Caco-2 (cell line): ENCODE measurements around the gene UBE2V1. TPM values are rescaled to one million over a fixed set of nuclear protein-coding genes. Genes with fewer than 3 reads are reported as not detected.
"Not testable (repeated sequence)": the region's sequence is repeated elsewhere in the genome, so short reads cannot be mapped to it uniquely, and the experiment has no call there.

Experiments
- Bru-seq: library from RNA; stranded (reverse); fragments of 400-500 nt; gene quantifications from one replicate; lab custom pipeline; 2021; lab: Mats Ljungman, UMichigan
- BruChase-seq, 2 experiments: library from RNA; stranded (reverse); fragments of 400-500 nt; gene quantifications; one replicate each; lab custom pipeline; 2021; lab: Mats Ljungman, UMichigan
- BruUV-seq: library from RNA; stranded (reverse); fragments of 400-500 nt; replicated peaks from 2 replicates; lab custom pipeline; 2021; lab: Mats Ljungman, UMichigan
- CTCF ChIA-PET: fragments of 300-600 bp; sonication (Branson Sonifier 250); formaldehyde crosslinking; loops from one replicate; lab custom pipeline; 2022; ENCODE audit warnings: antibody characterized with exemption; lab: Charles Lee
- POLR2A ChIA-PET: fragments of 300-600 bp; sonication (Branson Sonifier 250); formaldehyde crosslinking; loops from one replicate; lab custom pipeline; 2022; ENCODE audit warnings: antibody characterized with exemption; lab: Charles Lee
- DNase-seq, 2 experiments: peaks; one replicate each; pipeline versions ENCODE4 v3.0.0 to v3.0.0-alpha.2; 2020 to 2022
- H3K27me3 ChIP-seq: replicated peaks from 2 replicates; pipeline ENCODE4 v1.6.0; 2011; ENCODE audit warnings: low read length; ENCODE audit not compliant: control insufficient read depth, insufficient read depth
- H3K36me3 ChIP-seq: 2 replicates; pipeline ENCODE4 v1.5.1; 2011; ENCODE audit warnings: low read length; ENCODE audit not compliant: control insufficient read depth, insufficient read depth
- H3K4me1 ChIP-seq: fragments of 250-450 bp; sonication (Bioruptor Pico); 2 replicates; pipeline ENCODE4 v1.5.1; 2020; ENCODE audit warnings: mild to moderate bottlenecking
- H3K4me3 ChIP-seq: 2 replicates; pipeline ENCODE4 v1.5.1; 2011; ENCODE audit warnings: low read depth, mild to moderate bottlenecking, control low read depth, low read length
- H3K9me3 ChIP-seq: fragments of 250-450 bp; sonication (Bioruptor Pico); 2 replicates; pipeline ENCODE4 v1.5.1; 2020; ENCODE audit warnings: mild to moderate bottlenecking, moderate library complexity
- H3K27ac Mint-ChIP-seq: one replicate; pipeline ENCODE4 v1.8.0; 2022; ENCODE audit warnings: mixed read lengths; ENCODE audit not compliant: unreplicated experiment
- H3K27me3 Mint-ChIP-seq: one replicate; pipeline ENCODE4 v1.8.0; 2022; ENCODE audit warnings: mixed read lengths; ENCODE audit not compliant: insufficient read depth, unreplicated experiment
- H3K36me3 Mint-ChIP-seq: one replicate; pipeline ENCODE4 v1.8.0; 2022; ENCODE audit warnings: mild to moderate bottlenecking, mixed read lengths; ENCODE audit not compliant: insufficient read depth, unreplicated experiment
- H3K4me1 Mint-ChIP-seq: one replicate; pipeline ENCODE4 v1.8.0; 2022; ENCODE audit warnings: low read depth, mixed read lengths; ENCODE audit not compliant: unreplicated experiment
- H3K4me3 Mint-ChIP-seq: one replicate; pipeline ENCODE4 v1.8.0; 2022; ENCODE audit warnings: mild to moderate bottlenecking, moderate library complexity, mixed read lengths; ENCODE audit not compliant: unreplicated experiment
- H3K9me3 Mint-ChIP-seq: one replicate; pipeline ENCODE4 v1.8.0; 2022; ENCODE audit warnings: mixed read lengths; ENCODE audit not compliant: unreplicated experiment
- CTCF ChIP-seq, 2 experiments: fragments of 200-600 bp in 1 of 2; IDR thresholded peaks; 1 replicate in 1 of 2; 2 replicates in 1 of 2; pipeline versions ENCODE4 v1.5.1 to v1.8.0; 2011 to 2022; ENCODE audit warnings: antibody characterized with exemption in 1 of 2, control low read depth in 1 of 2, inconsistent platforms in 1 of 2, low read depth in 1 of 2, low read length in 1 of 2, mild to moderate bottlenecking in 1 of 2, moderate library complexity in 1 of 2; ENCODE audit not compliant: insufficient read depth in 1 of 2, severe bottlenecking in 1 of 2, unreplicated experiment in 1 of 2
- intact Hi-C: fragments of 100-400 bp; cut with micrococcal nuclease; formaldehyde crosslinking; loops from one replicate; pipeline ENCODE4 v1.10.0; 2022; ENCODE audit not compliant: unreplicated experiment
- long read RNA-seq: library from polyadenylated mRNA; stranded (forward); transcript quantifications from one replicate; pipeline ENCODE4 v2.0.0, GENCODE V29; 2022
- total RNA-seq: library from RNA; stranded (reverse); gene quantifications from 2 replicates; pipeline ENCODE4 v1.2.3, GENCODE V29; 2022

The UBE2V1 gene
- total RNA-seq (485 and 509 TPM in 2 replicates), Bru-seq, nascent RNA (percentile 97 among the genes with signal in this experiment), BruChase-seq, experiment 1, labeled RNA remaining after a 2-hour chase (percentile 97 among the genes with signal in this experiment), BruChase-seq, experiment 2, labeled RNA remaining after a 6-hour chase (percentile 98 among the genes with signal in this experiment)
- long read RNA-seq, transcript UBE2V1-222 (5 exons, 2,258 nt) = minor isoform, 44 of 2,414 reads
- long read RNA-seq, transcript UBE2V1-205 (3 exons, 1,983 nt) = minor isoform, 157 of 2,414 reads
- long read RNA-seq, transcript UBE2V1-203 (4 exons, 2,133 nt) = major isoform, 2,111 of 2,414 reads
- long read RNA-seq, transcript UBE2V1-211 (3 exons, 566 nt) = minor isoform, 6 of 2,414 reads
- long read RNA-seq, partial matches to known transcripts = 7 of 2,414 reads
- long read RNA-seq, other reads (novel, unspliced or antisense) = 70 of 2,414 reads

GRCh38 chr20:50112512-50113419, at the start of gene UBE2V1:
UBE2V1 (minus strand) TSS chr20:50113150; CDS start chr20:50113128, 22 bp downstream.
- peak; percentile 95 to 96 for DNase-seq
- peak within 1 kb of the TSS; percentile 83 for H3K4me3 ChIP-seq
- Mint-ChIP-seq H3K27me3 (no peaks in the 10 kb centered on the region), H3K4me3 (peak within 1 kb of the TSS; percentile 96), H3K36me3 (peaks cover 47% of the 10 kb centered on the region), H3K27ac (peak within 1 kb of the TSS; percentile 93), H3K4me1 (peaks cover 69% of the 10 kb centered on the region), H3K9me3 (no peaks in the 10 kb centered on the region)
- intact Hi-C loops = no loop called here
- peaks cover 60% of the 10 kb centered on the region for H3K4me1 ChIP-seq
- no peaks in the 10 kb centered on the region for H3K27me3 ChIP-seq
- ChIA-PET CTCF (interaction anchor here (0.5 to 2.6 kb wide), 11 partner anchors 12 to 391 kb away, joined by 3 to 17 read pairs (median 4); partner anchors contain the start of gene PEDS1), POLR2A (interaction anchor here (0.5 to 1.5 kb wide), 9 partner anchors 9 to 55 kb away, joined by 3 to 5 read pairs (median 4); no protein-coding TSS in a partner anchor)
- no peaks in the 10 kb centered on the region for H3K9me3 ChIP-seq
- BruUV-seq = no TSS peak
- H3K36me3 ChIP-seq = 0 out of 2 replicates have a peak, but pooled peaks cover 2% of the 10 kb centered on the region
- TF ChIP-seq CTCF (IDR thresholded peaks at IDR 0.05; ENCODE audit: insufficient read depth in 1 of 2, low read depth in 1 of 2, low read length in 1 of 2, severe bottlenecking in 1 of 2, unreplicated experiment in 1 of 2) = peak; percentile 39 to 74

DNA sequence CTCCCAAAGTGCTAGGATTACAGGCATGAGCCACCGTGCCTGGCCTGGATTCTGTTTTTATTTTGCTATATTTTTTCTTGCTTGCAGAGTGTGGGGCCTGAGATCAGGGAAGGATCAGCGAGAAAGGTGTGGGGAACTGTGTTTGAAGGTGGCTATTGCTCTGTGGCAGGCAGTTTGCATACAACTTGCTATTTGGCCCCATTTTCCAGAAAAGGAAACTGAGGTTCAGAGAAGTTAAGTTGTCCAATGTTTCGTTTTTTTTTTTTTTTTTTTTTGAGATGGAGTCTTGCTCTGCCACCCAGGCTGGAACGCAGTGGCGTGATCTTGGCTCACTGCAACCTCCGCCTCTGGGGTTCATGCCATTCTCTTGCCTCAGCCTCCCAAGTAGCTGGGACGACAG, 48.5 kb upstream of the UBE2V1 start:
- BruUV-seq, H3K9me3 ChIP-seq, intact Hi-C loops, DNase-seq, H3K27me3 Mint-ChIP-seq, H3K4me3 Mint-ChIP-seq, H3K27me3 ChIP-seq, H3K27ac Mint-ChIP-seq, H3K9me3 Mint-ChIP-seq, H3K4me3 ChIP-seq, H3K36me3 ChIP-seq: not testable (repeated sequence)
- peaks cover 34% of the 10 kb centered on the region for H3K4me1 ChIP-seq
- ChIA-PET CTCF (interaction anchor here (1.0 kb wide), 1 partner anchor 28 kb away, joined by 3 read pairs; no protein-coding TSS in a partner anchor), POLR2A (interaction anchor here (0.9 kb wide), 1 partner anchor 10 kb away, joined by 10 read pairs; no protein-coding TSS in a partner anchor)
- Mint-ChIP-seq H3K4me1 (peaks cover 19% of the 10 kb centered on the region), H3K36me3 (peaks cover 11% of the 10 kb centered on the region)

- H3K4me1 ChIP-seq = peaks cover 32% of the 10 kb centered on the region
- peak within 1 kb of the TSS; percentile 91 for H3K27ac Mint-ChIP-seq
- H3K27me3 Mint-ChIP-seq = no peaks in the 10 kb centered on the region
- POLR2A ChIA-PET = interaction anchor here (0.6 to 3.9 kb wide), 26 partner anchors 9 to 238 kb away, joined by 3 to 142 read pairs (median 5); partner anchors contain the start of gene UBE2V1
- H3K4me3 Mint-ChIP-seq = peak within 1 kb of the TSS; percentile 82
- CTCF ChIA-PET = interaction anchor here (0.7 to 5.7 kb wide), 18 partner anchors 14 to 641 kb away, joined by 3 to 106 read pairs (median 6); partner anchors contain the start of genes BCAS4 and UBE2V1
- TSS peak; percentile 97 for BruUV-seq
- TF ChIP-seq CTCF (IDR thresholded peaks at IDR 0.05; ENCODE audit: insufficient read depth in 1 of 2, low read depth in 1 of 2, low read length in 1 of 2, severe bottlenecking in 1 of 2, unreplicated experiment in 1 of 2) = peak; percentile 0 to 5
- peaks cover 45% of the 10 kb centered on the region for H3K4me1 Mint-ChIP-seq
- peaks cover 53% of the 10 kb centered on the region for H3K36me3 Mint-ChIP-seq
- H3K27me3 ChIP-seq = no peaks in the 10 kb centered on the region
- 0 out of 2 replicates have a peak, but pooled peaks cover 2% of the 10 kb centered on the region for H3K36me3 ChIP-seq
- H3K4me3 ChIP-seq = peak within 1 kb of the TSS; percentile 96
- H3K9me3 Mint-ChIP-seq = no peaks in the 10 kb centered on the region
- peak; percentile 95 to 99 for DNase-seq
- intact Hi-C loops = loop anchor here (1.0 to 5.0 kb wide), 3 partner anchors 13 to 176 kb away; no protein-coding TSS in a partner anchor
- no peaks in the 10 kb centered on the region for H3K9me3 ChIP-seq
Observed at GRCh38 chr20:50153500-50154377, 40.8 kb upstream of the UBE2V1 start, which contains the start of gene PEDS1. PEDS1 (minus strand) TSS chr20:50153723; CDS start chr20:50153637, 86 bp downstream.
